GM23338 (cell line): ENCODE measurements around the gene GIPC2.

ENCODE experiments used
- CREB1 ChIP-seq: fragments of 250-450 bp; sonication (Bioruptor Pico); IDR thresholded peaks from 2 replicates; pipeline ENCODE4 v1.5.0; 2020; ENCODE audit warnings: low read depth, mild to moderate bottlenecking, moderate library complexity
- CTCF ChIP-seq, 2 experiments: fragments of 200-600 bp in 1 of 2; sonication (generic) in 1 of 2; conservative IDR thresholded peaks; 2 replicates each; pipeline versions ENCODE4 v1.5.1 to v1.6.1; 2016 to 2017; ENCODE audit warnings: antibody characterized with exemption in 2 of 2, low read depth in 2 of 2, mild to moderate bottlenecking in 2 of 2, moderate library complexity in 1 of 2
- ETS1 ChIP-seq: IDR thresholded peaks from 2 replicates; pipeline ENCODE4 v1.6.1; 2016; ENCODE audit warnings: antibody characterized with exemption
- EZH2 ChIP-seq: fragments of 200-600 bp; sonication (generic); IDR thresholded peaks from one replicate; pipeline ENCODE4 v1.8.0; 2017; ENCODE audit warnings: antibody characterized with exemption, mild to moderate bottlenecking, low read depth; ENCODE audit not compliant: unreplicated experiment
- EZH2phosphoT487 ChIP-seq: fragments of 200-600 bp; sonication (generic); IDR thresholded peaks from one replicate; pipeline ENCODE4 v1.8.1; 2018; ENCODE audit warnings: antibody characterized with exemption; ENCODE audit not compliant: unreplicated experiment
- JUNB ChIP-seq: IDR thresholded peaks from one replicate; pipeline ENCODE4 v1.6.1; 2016; ENCODE audit warnings: antibody characterized with exemption; ENCODE audit not compliant: unreplicated experiment
- NANOG ChIP-seq: IDR thresholded peaks from 2 replicates; pipeline ENCODE4 v1.6.1; 2016; ENCODE audit warnings: antibody characterized with exemption, borderline replicate concordance
- POLR2AphosphoS5 ChIP-seq: IDR thresholded peaks from 2 replicates; pipeline ENCODE4 v1.6.1; 2016; ENCODE audit warnings: antibody characterized with exemption, low read depth
- REST ChIP-seq: IDR thresholded peaks from one replicate; pipeline ENCODE4 v1.6.1; 2018; ENCODE audit warnings: antibody characterized with exemption; ENCODE audit not compliant: unreplicated experiment
- STAT1 ChIP-seq: IDR thresholded peaks from one replicate; pipeline ENCODE4 v1.6.1; 2016; ENCODE audit warnings: antibody characterized with exemption; ENCODE audit not compliant: unreplicated experiment
- ZNF114 ChIP-seq: fragments of 250-450 bp; sonication (Bioruptor Pico); IDR thresholded peaks from 2 replicates; pipeline ENCODE4 v1.5.0; 2020; ENCODE audit warnings: mild to moderate bottlenecking, moderate library complexity
- ZNF331 ChIP-seq: fragments of 250-450 bp; sonication (Bioruptor Pico); IDR thresholded peaks from 2 replicates; pipeline ENCODE4 v1.5.0; 2020; ENCODE audit warnings: low read depth, mild to moderate bottlenecking, moderate library complexity

GRCh38 chr1:78081980-78082860, 36.5 kb downstream of the GIPC2 start:
- no peak for TF ChIP-seq CTCF (conservative IDR thresholded peaks at IDR 0.05; ENCODE audit: low read depth in 2 of 2)
- no peak for TF ChIP-seq EZH2
- TF ChIP-seq CREB1, result no peak
- TF ChIP-seq POLR2AphosphoS5, result no peak
- no peak for TF ChIP-seq ZNF331 (CRISPR knock-in tag)
- TF ChIP-seq EZH2phosphoT487, result no peak
- no peak for TF ChIP-seq JUNB
- TF ChIP-seq REST, result no peak
- no peak for TF ChIP-seq STAT1
- no peak for TF ChIP-seq ZNF114 (CRISPR knock-in tag)
- no peak for TF ChIP-seq ETS1
- TF ChIP-seq NANOG, result no peak
